ENCODE measurements around the gene BCAR1. TPM values are rescaled to one million over a fixed set of nuclear protein-coding genes. Genes with fewer than 3 reads are reported as not detected.
"Not testable (repeated sequence)": the region's sequence is repeated elsewhere in the genome, so short reads cannot be mapped to it uniquely, and the experiment has no call there.

Gene BCAR1
- total and polyA plus RNA-seq, 12 donors, result 54.6 to 85.2 (median 71.3) TPM

DNA sequence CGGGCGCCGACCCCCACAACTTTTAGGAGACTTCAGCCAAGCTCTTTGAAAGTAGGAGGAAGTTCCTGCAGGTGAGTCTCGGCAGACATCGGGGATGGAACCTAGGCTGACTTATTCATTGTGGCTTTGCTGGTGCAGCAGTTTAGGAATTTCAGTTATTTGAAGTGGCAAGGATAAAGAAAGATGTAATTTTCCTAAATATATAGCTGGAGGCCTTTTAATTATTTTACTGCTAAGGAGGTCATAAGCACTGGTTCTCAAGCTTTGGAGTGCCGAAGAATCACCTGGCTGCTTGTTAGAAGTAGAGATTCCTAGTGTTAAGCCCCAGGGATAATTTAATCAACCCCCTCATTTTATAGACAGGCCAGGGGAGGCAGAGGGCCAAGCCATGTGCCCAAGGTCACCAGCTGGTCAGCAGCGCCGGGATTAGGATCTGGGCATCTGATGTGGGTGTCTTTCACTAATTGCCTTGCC, 28.9 kb upstream of the BCAR1 start:
- WGBS, 2 donors, result 81 to 88% methylated on average over 8 of the region's 8 CpGs
- peaks cover 0 to 4% (median 0%) of the 10 kb centered on the region in 11 donors for H3K9me3 ChIP-seq
- DNase-seq, result no peak
- ATAC-seq, result no peak
- intact Hi-C loops (cut with DNase I), result no loop called here
- peaks cover 0 to 5% (median 0%) of the 10 kb centered on the region in 9 donors for H3K36me3 ChIP-seq
- H3K27ac ChIP-seq, result no peak overlapping the region
- H3K4me3 ChIP-seq, result no peak overlapping the region
- no peak for TF ChIP-seq CTCF (IDR thresholded peaks at IDR 0.05)
- H3K27me3 ChIP-seq, result peaks cover 0 to 28% (median 0%) of the 10 kb centered on the region in 7 donors
- H3K4me1 ChIP-seq, result peaks cover 0 to 5% (median 0%) of the 10 kb centered on the region in 9 donors

GRCh38 chr16:75279305-75279704, 27.9 kb upstream of the BCAR1 start:
- Histone ChIP-seq H3K4me3 (no peak overlapping the region), H3K27ac (no peak overlapping the region), H3K36me3 (no peaks in the 10 kb centered on the region), H3K9me3 (no peaks in the 10 kb centered on the region), H3K27me3 (peaks cover 0 to 29% (median 0%) of the 10 kb centered on the region in 7 donors), H3K4me1 (peaks cover 0 to 5% (median 0%) of the 10 kb centered on the region in 9 donors)
- TF ChIP-seq CTCF (IDR thresholded peaks at IDR 0.05), result no peak
- WGBS, 2 donors, result 46 to 60% methylated on average over 10 of the region's 10 CpGs
- peak in 3 of 8 donors; percentile 51 to 59 (median 51) for ATAC-seq
- DNase-seq, result no peak
- intact Hi-C loops (cut with DNase I), result no loop called here

- peaks cover 0 to 37% (median 0%) of the 10 kb centered on the region in 7 donors for H3K27me3 ChIP-seq
- H3K27ac ChIP-seq, result no peak overlapping the region
- 89 to 94% methylated on average over 23 of the region's 23 CpGs for WGBS, 2 donors
- no peak overlapping the region for H3K4me3 ChIP-seq
- DNase-seq (no peak), ATAC-seq (no peak)
- intact Hi-C loops (cut with DNase I), result no loop called here
- no peaks in the 10 kb centered on the region for H3K36me3 ChIP-seq
- TF ChIP-seq CTCF (IDR thresholded peaks at IDR 0.05), result no peak
- H3K9me3 ChIP-seq, result no peaks in the 10 kb centered on the region
- H3K4me1 ChIP-seq, result peaks cover 0 to 11% (median 4%) of the 10 kb centered on the region in 9 donors
Measured at GRCh38 chr16:75273054-75273925, 21.9 kb upstream of the BCAR1 start.

- WGBS, 2 donors, result 92 to 96% methylated on average over 10 of the region's 10 CpGs
Measured at GRCh38 chr16:75272629-75273028, 21.2 kb upstream of the BCAR1 start.

More at GRCh38 chr16:75272629-75273028, 21.2 kb upstream of the BCAR1 start:
- H3K4me3 ChIP-seq; H3K27ac ChIP-seq; H3K36me3 ChIP-seq; ATAC-seq; DNase-seq; H3K9me3 ChIP-seq; intact Hi-C loops (cut with DNase I): not testable (repeated sequence)
- Histone ChIP-seq H3K27me3 (peaks cover 0 to 38% (median 0%) of the 10 kb centered on the region in 7 donors), H3K4me1 (peaks cover 0 to 18% (median 5%) of the 10 kb centered on the region in 9 donors)
